Body of pancreas (tissue), 4 donors: Measurements from ENCODE around the gene PACRG. TPM values are rescaled to one million over a fixed set of nuclear protein-coding genes. Genes with fewer than 3 reads are reported as not detected.

Source experiments
- ATAC-seq: fragments of 150-250 bp; one replicate; pipeline ENCODE4 v1.9.1; 2016
- DNase-seq, 4 donors: peaks; one replicate each; pipeline ENCODE4 v3.0.0-alpha.2; 2019
- H3K27ac ChIP-seq, 4 donors: fragments of 200-600 bp; sonication (generic); 1 replicate in 3 of 4; 2 replicates in 1 of 4; pipeline versions ENCODE4 v1.5.1 to v1.6.1; 2016 to 2019; ENCODE audit warnings: mild to moderate bottlenecking in 1 of 4, mixed read lengths in 1 of 4, moderate library complexity in 1 of 4
- H3K27me3 ChIP-seq, 2 donors: fragments of 200-600 bp; sonication (generic); one replicate each; pipeline ENCODE4 v1.6.0; 2016; ENCODE audit warnings: mild to moderate bottlenecking in 1 of 2
- H3K36me3 ChIP-seq, 2 donors: fragments of 200-600 bp; sonication (generic); replicated peaks in 1 of 2; 2 replicates each; pipeline ENCODE4 v1.5.1; 2016; ENCODE audit warnings: low read depth in 2 of 2; ENCODE audit not compliant: insufficient read depth in 1 of 2
- H3K4me1 ChIP-seq: fragments of 200-600 bp; sonication (generic); one replicate; pipeline ENCODE4 v1.6.0; 2016
- H3K4me3 ChIP-seq, 2 donors: fragments of 200-600 bp; sonication (generic); 1 replicate in 1 of 2; 2 replicates in 1 of 2; pipeline ENCODE4 v1.5.1; 2016 to 2019
- H3K9me3 ChIP-seq, 3 donors: fragments of 200-600 bp; sonication (generic); 1 replicate in 2 of 3; 2 replicates in 1 of 3; pipeline ENCODE4 v1.5.1; 2016
- POLR2A ChIP-seq, 3 donors: fragments of 450-650 bp; IDR thresholded peaks; one replicate each; pipeline ENCODE4 v1.6.1; 2016; ENCODE audit warnings: antibody characterized with exemption in 3 of 3, mild to moderate bottlenecking in 2 of 3
- WGBS, 2 donors: methylation state at CpG; one replicate each; pipeline ENCODE4 v1.1.5; 2017; 5-methylcytosine and 5-hydroxymethylcytosine counted together
- intact Hi-C: fragments of 100-400 bp; cut with DNase I; formaldehyde crosslinking; loops from one replicate; pipeline ENCODE4 v1.15.1; 2023
- total RNA-seq, 2 donors: library from RNA; depleted of rRNA; stranded (reverse); fragments of >200 nt; gene quantifications; one replicate each; pipeline ENCODE4 v1.1.0, GENCODE V29; 2016
- TF ChIP-seq, protein P1 (sequence below), 7 experiments: fragments of 450-650 bp in 4 of 7; fragments of 200-600 bp in 3 of 7; sonication (generic) in 3 of 7; IDR thresholded peaks; one replicate each; pipeline ENCODE4 v1.5.1; 2016 to 2019; ENCODE audit warnings: antibody characterized with exemption in 7 of 7

PACRG gene
- total RNA-seq, 2 donors from 2014 or later: 7.8 to 10.9 TPM

DNA sequence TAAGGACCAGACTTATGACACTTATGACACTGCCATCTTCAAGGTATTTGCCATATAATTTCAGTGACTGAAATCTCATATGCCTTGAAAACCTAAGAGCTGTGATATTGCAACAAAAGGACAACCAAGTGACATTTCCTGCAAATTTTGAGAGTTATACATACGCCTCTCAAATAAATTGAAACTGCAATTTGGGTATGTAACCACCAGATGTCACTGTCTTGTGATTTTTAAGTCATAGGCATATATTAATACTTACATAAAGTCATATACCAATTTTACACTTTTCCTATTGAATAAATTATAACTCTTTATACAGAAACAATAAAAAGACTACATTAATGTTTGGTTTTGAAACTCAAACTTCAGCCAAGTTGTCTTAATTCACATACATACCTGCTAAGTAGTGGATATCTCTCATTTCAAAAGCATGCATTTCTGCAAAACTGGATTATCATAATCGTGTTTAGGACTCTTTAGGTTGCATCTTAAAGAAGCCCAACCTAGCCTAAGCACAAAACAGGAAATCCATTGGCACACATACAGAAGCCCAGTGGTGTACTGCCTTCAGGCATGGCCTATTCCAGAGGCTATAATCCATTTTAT, 180.2 kb downstream of the PACRG start:
- TF ChIP-seq POLR2A (IDR thresholded peaks at IDR 0.05): no peak
- TF ChIP-seq, protein P1, sequence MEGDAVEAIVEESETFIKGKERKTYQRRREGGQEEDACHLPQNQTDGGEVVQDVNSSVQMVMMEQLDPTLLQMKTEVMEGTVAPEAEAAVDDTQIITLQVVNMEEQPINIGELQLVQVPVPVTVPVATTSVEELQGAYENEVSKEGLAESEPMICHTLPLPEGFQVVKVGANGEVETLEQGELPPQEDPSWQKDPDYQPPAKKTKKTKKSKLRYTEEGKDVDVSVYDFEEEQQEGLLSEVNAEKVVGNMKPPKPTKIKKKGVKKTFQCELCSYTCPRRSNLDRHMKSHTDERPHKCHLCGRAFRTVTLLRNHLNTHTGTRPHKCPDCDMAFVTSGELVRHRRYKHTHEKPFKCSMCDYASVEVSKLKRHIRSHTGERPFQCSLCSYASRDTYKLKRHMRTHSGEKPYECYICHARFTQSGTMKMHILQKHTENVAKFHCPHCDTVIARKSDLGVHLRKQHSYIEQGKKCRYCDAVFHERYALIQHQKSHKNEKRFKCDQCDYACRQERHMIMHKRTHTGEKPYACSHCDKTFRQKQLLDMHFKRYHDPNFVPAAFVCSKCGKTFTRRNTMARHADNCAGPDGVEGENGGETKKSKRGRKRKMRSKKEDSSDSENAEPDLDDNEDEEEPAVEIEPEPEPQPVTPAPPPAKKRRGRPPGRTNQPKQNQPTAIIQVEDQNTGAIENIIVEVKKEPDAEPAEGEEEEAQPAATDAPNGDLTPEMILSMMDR (IDR thresholded peaks at IDR 0.05): peak in 5 of 7 experiments; percentile 17 to 32 (median 28)
- WGBS, 2 donors: 59 to 66% methylated on average over 2 of the region's 2 CpGs
- DNase-seq (no peak), ATAC-seq (no peak)
- Histone ChIP-seq H3K36me3 (no peaks in the 10 kb centered on the region), H3K27me3 (no peaks in the 10 kb centered on the region), H3K4me3 (no peak overlapping the region), H3K4me1 (no peaks in the 10 kb centered on the region), H3K27ac (no peak overlapping the region), H3K9me3 (no peaks in the 10 kb centered on the region)
- intact Hi-C loops: no loop called here

- H3K9me3 ChIP-seq: no peaks in the 10 kb centered on the region
- TF ChIP-seq POLR2A (IDR thresholded peaks at IDR 0.05): no peak
- TF ChIP-seq, protein P1 (IDR thresholded peaks at IDR 0.05): no peak
- DNase-seq (no peak), ATAC-seq (no peak)
- H3K36me3 ChIP-seq: no peaks in the 10 kb centered on the region
- no peak overlapping the region for H3K27ac ChIP-seq
- no peak overlapping the region for H3K4me3 ChIP-seq
- intact Hi-C loops: no loop called here
- H3K4me1 ChIP-seq: no peaks in the 10 kb centered on the region
- 86 to 88% methylated on average over 5 of the region's 5 CpGs for WGBS, 2 donors
- no peaks in the 10 kb centered on the region for H3K27me3 ChIP-seq
Measured at GRCh38 chr6:162913206-162913605, 185.4 kb downstream of the PACRG start.

DNA sequence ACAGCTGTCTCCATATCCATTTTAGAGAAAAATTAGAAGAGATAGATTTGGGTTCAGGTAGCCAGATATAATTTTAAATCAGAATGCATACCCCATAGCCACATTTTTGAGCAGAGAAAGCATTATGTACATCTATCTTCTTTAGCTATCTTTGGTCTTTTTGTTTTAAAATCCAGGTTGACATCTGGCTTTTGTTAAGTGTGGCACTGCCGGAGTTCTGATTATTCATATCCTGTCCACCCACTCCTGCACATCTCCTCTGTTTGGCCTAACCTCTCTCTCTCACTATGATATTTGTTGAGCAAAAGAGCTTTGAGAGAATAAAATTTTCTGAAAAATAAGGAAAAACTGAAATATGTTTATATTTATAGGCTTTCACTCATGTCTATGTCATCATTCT, 189.7 kb downstream of the PACRG start:
- ATAC-seq (no peak), DNase-seq (no peak)
- Histone ChIP-seq H3K27ac (no peak overlapping the region), H3K4me1 (no peaks in the 10 kb centered on the region), H3K27me3 (no peaks in the 10 kb centered on the region), H3K36me3 (no peaks in the 10 kb centered on the region), H3K9me3 (no peaks in the 10 kb centered on the region), H3K4me3 (no peak overlapping the region)
- intact Hi-C loops: no loop called here
- TF ChIP-seq, protein P1 (IDR thresholded peaks at IDR 0.05): no peak
- no peak for TF ChIP-seq POLR2A (IDR thresholded peaks at IDR 0.05)
- 83 to 84% methylated on average over 1 of the region's 1 CpG for WGBS, 2 donors

- Histone ChIP-seq H3K4me3 (no peak overlapping the region), H3K36me3 (no peaks in the 10 kb centered on the region), H3K4me1 (no peaks in the 10 kb centered on the region), H3K27ac (no peak overlapping the region), H3K9me3 (no peaks in the 10 kb centered on the region), H3K27me3 (no peaks in the 10 kb centered on the region)
- no peak for ATAC-seq
- DNase-seq: no peak
- TF ChIP-seq, protein P1 (IDR thresholded peaks at IDR 0.05): no peak
- no peak for TF ChIP-seq POLR2A (IDR thresholded peaks at IDR 0.05)
- intact Hi-C loops: no loop called here
- WGBS, 2 donors: 54 to 71% methylated on average over 6 of the region's 6 CpGs
Measured at GRCh38 chr6:162921062-162921461, 193.3 kb downstream of the PACRG start.

DNA sequence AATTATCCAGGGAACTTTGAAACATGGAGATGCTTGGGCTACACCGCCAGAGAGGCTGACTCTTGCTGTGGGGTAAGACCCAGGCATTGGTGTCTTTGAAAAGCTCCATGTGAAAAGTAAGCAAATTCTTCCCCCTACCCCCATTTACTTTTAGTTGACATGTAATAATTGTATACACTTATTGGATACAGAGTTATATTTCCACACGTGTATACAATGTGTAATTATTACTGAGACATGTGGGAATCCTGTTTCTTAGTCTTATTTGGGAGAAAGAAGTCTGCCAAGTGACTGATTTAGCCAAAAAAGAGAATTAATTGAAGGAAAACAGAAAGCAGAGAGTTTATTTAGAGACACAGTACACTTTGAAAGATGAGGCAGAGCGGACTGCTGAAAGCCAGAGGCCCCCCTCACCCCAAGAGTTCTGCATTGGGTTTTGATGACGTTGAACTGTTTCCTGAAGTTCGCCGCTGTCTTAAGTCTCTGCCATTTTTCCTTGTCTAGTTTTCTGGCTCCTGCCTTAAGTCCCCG, 193.8 kb downstream of the PACRG start:
- H3K36me3 ChIP-seq: no peaks in the 10 kb centered on the region
- DNase-seq (no peak), ATAC-seq (no peak)
- H3K27ac ChIP-seq: no peak overlapping the region
- H3K9me3 ChIP-seq: no peaks in the 10 kb centered on the region
- TF ChIP-seq, protein P1 (IDR thresholded peaks at IDR 0.05): no peak
- no peak for TF ChIP-seq POLR2A (IDR thresholded peaks at IDR 0.05)
- intact Hi-C loops: no loop called here
- WGBS, 2 donors: 71 to 76% methylated on average over 7 of the region's 7 CpGs
- H3K27me3 ChIP-seq: no peaks in the 10 kb centered on the region
- no peak overlapping the region for H3K4me3 ChIP-seq
- no peaks in the 10 kb centered on the region for H3K4me1 ChIP-seq
